Tibial nerve (tissue), 4 donors: Measurements from ENCODE around the gene NT5C2. TPM values are rescaled to one million over a fixed set of nuclear protein-coding genes. Genes with fewer than 3 reads are reported as not detected.

Experiments
- DNase-seq, 2 donors: peaks; one replicate each; pipeline ENCODE4 v3.0.0-alpha.2; 2019; ENCODE audit warnings: low spot score in 2 of 2
- H3K27ac ChIP-seq, 4 donors: fragments of 200-600 bp; sonication (generic) in 3 of 4; one replicate each; pipeline ENCODE4 v1.5.1; 2017 to 2019; ENCODE audit warnings: mild to moderate bottlenecking in 1 of 4
- H3K27me3 ChIP-seq, 2 donors: fragments of 200-600 bp; sonication (generic) in 1 of 2; one replicate each; pipeline versions ENCODE4 v1.5.1 to v1.6.0; 2017 to 2019
- H3K36me3 ChIP-seq, 3 donors: fragments of 200-600 bp; sonication (generic); one replicate each; pipeline ENCODE4 v1.5.1; 2018 to 2019
- H3K4me1 ChIP-seq, 4 donors: fragments of 200-600 bp; sonication (generic) in 3 of 4; one replicate each; pipeline ENCODE4 v1.5.1; 2017 to 2019
- H3K4me3 ChIP-seq, 4 donors: fragments of 200-600 bp; sonication (generic) in 3 of 4; one replicate each; pipeline ENCODE4 v1.5.1; 2017 to 2019; ENCODE audit warnings: mild to moderate bottlenecking in 1 of 4, moderate library complexity in 1 of 4
- H3K9me3 ChIP-seq, 4 donors: fragments of 200-600 bp; sonication (generic) in 3 of 4; one replicate each; pipeline ENCODE4 v1.5.1; 2017 to 2019
- EP300 ChIP-seq, 2 donors: sonication (generic); formaldehyde crosslinking; IDR thresholded peaks; one replicate each; pipeline ENCODE4 v1.6.1; 2017; ENCODE audit warnings: antibody characterized with exemption in 2 of 2, mild to moderate bottlenecking in 1 of 2
- POLR2A ChIP-seq, 2 donors: fragments of 450-650 bp; IDR thresholded peaks; one replicate each; pipeline ENCODE4 v1.6.1; 2017; ENCODE audit warnings: antibody characterized with exemption in 2 of 2, mild to moderate bottlenecking in 2 of 2, moderate library complexity in 2 of 2
- WGBS, 2 donors: methylation state at CpG; one replicate each; pipeline ENCODE4 v1.1.5; 2018; 5-methylcytosine and 5-hydroxymethylcytosine counted together
- total RNA-seq, 4 donors: library from RNA; depleted of rRNA; stranded (reverse); fragments of >200 nt; gene quantifications; one replicate each; pipeline ENCODE4 v1.1.0, GENCODE V29; 2016
- TF ChIP-seq, protein P1 (sequence below), 5 experiments: fragments of 200-600 bp in 3 of 5; fragments of 450-650 bp in 2 of 5; sonication (generic) in 3 of 5; IDR thresholded peaks; one replicate each; pipeline ENCODE4 v1.5.1; 2016 to 2019; ENCODE audit warnings: antibody characterized with exemption in 5 of 5, mild to moderate bottlenecking in 3 of 5, moderate library complexity in 2 of 5

The NT5C2 gene
- total RNA-seq, 4 donors from 2014 or later = 52.2 to 82.8 (median 72.4) TPM

DNA sequence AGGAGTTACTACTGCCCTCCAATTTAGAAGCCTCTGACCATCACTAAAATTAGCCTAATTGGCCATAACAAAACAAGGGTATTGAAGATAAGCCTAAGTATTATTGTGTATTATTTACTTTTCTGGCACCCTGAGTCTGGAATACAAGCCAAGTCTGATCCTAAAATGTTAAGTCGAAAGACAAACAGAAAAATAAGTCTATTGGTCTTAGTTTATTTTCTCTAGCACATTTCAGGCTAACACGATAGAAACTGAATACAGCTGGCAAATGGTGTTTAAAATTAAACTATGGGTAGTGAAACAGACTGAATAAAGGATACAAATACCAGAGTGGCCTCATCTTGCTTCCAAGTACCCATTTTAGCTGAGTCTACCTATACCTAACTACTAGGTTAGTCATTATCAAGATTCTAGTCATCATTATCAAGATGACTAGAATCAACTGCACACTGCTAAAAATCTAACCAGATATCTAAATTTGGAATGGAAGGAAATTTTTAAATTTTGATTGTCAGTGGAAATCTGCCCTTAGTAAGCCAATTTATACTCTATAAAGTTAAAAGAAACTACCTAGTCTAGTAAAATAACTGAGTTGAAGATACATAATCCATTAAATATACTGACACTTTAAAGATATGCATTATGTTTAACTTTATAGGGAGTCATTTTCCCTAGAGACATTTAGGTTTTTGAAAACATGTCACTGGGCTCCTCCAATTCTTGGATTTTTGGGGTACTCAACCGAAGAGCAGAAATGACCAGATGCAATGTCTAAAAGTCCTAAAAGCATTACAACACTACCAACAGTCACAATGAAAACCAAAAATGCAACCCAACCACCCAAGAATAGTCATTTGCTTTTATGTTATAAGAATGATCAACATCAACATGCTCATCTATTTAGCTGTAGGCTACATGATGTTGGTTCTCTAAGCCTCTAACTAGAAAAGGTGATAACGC lies 80.9 kb downstream of the NT5C2 start:
- no peak for DNase-seq
- no peaks in the 10 kb centered on the region for H3K27me3 ChIP-seq
- no peaks in the 10 kb centered on the region for H3K9me3 ChIP-seq
- TF ChIP-seq EP300 (IDR thresholded peaks at IDR 0.05) (no peak), POLR2A (IDR thresholded peaks at IDR 0.05) (no peak)
- TF ChIP-seq, protein P1, sequence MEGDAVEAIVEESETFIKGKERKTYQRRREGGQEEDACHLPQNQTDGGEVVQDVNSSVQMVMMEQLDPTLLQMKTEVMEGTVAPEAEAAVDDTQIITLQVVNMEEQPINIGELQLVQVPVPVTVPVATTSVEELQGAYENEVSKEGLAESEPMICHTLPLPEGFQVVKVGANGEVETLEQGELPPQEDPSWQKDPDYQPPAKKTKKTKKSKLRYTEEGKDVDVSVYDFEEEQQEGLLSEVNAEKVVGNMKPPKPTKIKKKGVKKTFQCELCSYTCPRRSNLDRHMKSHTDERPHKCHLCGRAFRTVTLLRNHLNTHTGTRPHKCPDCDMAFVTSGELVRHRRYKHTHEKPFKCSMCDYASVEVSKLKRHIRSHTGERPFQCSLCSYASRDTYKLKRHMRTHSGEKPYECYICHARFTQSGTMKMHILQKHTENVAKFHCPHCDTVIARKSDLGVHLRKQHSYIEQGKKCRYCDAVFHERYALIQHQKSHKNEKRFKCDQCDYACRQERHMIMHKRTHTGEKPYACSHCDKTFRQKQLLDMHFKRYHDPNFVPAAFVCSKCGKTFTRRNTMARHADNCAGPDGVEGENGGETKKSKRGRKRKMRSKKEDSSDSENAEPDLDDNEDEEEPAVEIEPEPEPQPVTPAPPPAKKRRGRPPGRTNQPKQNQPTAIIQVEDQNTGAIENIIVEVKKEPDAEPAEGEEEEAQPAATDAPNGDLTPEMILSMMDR (IDR thresholded peaks at IDR 0.05) = no peak
- H3K36me3 ChIP-seq = peaks cover 0 to 4% (median 0%) of the 10 kb centered on the region in 3 donors
- H3K4me1 ChIP-seq = peaks cover 0 to 47% (median 23%) of the 10 kb centered on the region in 4 donors
- 77 to 82% methylated on average over 4 of the region's 4 CpGs for WGBS, 2 donors
- H3K4me3 ChIP-seq = no peak overlapping the region
- peak overlapping the region; percentile 38 to 82 (median 70) for H3K27ac ChIP-seq

DNA sequence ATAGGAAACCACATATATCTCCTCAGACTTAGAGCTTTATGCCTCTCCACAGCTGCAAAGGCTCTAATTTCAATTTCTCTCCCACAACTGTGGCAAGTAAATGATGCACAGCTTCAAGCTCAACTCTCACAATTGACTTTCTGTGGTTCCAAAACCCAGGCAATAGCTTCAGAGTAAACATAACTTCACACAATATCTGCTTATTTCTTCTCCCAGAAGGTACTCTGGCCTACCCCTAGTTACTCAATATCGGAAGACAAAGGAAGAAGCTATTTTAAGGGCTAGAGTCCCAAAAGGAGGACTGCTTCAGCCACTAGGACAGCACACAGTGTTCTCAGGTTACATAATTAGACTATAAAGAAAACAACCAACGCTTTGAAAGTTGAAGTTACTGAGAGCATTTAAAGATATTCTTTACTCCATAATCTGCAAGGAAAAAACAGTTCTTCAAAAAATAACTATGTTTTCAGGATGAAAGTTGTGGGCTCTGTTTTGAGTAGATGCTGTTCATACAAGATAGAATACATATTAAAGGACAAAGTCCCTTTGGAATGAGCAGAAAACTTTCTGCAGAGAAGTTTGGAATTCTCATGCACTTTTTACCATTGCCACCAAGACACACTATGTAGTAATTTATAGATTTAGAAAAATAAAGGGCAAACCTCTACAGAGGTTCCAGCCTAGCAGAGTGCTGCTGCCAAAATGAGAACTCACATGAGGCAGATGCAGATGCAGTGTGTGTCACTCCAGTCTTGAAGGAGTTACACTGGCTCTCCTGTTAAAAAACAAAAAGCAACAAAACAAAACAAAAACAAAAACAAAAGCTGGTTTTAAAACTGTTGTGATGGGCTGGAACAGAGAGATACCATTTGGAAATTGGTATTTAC lies 81.8 kb downstream of the NT5C2 start:
- peak overlapping the region; percentile 38 to 82 (median 70) for H3K27ac ChIP-seq
- TF ChIP-seq POLR2A (IDR thresholded peaks at IDR 0.05) (no peak), EP300 (IDR thresholded peaks at IDR 0.05) (peak; percentile 89)
- TF ChIP-seq, protein P1 (IDR thresholded peaks at IDR 0.05) = peak in 1 of 5 experiments; percentile 32
- no peaks in the 10 kb centered on the region for H3K27me3 ChIP-seq
- no peak overlapping the region for H3K4me3 ChIP-seq
- H3K36me3 ChIP-seq = peaks cover 0 to 4% (median 0%) of the 10 kb centered on the region in 3 donors
- DNase-seq = peak in 1 of 2 donors; percentile 37
- H3K4me1 ChIP-seq = peaks cover 0 to 56% (median 23%) of the 10 kb centered on the region in 4 donors
- 9 to 12% methylated on average over 2 of the region's 2 CpGs for WGBS, 2 donors
- no peaks in the 10 kb centered on the region for H3K9me3 ChIP-seq

DNA sequence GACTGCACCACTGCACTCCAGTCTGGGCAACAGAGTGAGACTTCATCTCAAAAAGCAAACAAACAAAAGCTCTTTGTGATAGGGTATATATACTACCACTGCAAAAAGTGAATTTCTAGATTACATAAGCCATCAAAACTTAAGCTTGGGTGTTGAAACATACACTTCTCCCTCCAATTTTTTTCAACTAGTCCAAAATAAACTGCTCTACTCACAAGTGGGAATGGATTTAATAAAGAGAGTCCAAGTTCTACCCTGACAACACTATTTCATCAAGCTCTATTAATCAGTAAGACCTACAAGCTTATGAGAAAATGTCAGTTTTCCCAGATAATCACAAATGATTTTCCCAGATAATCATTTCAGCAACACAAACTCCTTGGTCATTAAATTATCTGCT lies 82.7 kb downstream of the NT5C2 start:
- no peak overlapping the region for H3K4me3 ChIP-seq
- no peaks in the 10 kb centered on the region for H3K9me3 ChIP-seq
- H3K27ac ChIP-seq = peak overlapping the region in 3 of 4 donors; percentile 60 to 82 (median 81)
- no peak for DNase-seq
- TF ChIP-seq, protein P1 (IDR thresholded peaks at IDR 0.05) = no peak
- TF ChIP-seq EP300 (IDR thresholded peaks at IDR 0.05) (no peak), POLR2A (IDR thresholded peaks at IDR 0.05) (no peak)
- peaks cover 0 to 59% (median 23%) of the 10 kb centered on the region in 4 donors for H3K4me1 ChIP-seq
- peaks cover 0 to 4% (median 0%) of the 10 kb centered on the region in 3 donors for H3K36me3 ChIP-seq
- H3K27me3 ChIP-seq = no peaks in the 10 kb centered on the region

DNA sequence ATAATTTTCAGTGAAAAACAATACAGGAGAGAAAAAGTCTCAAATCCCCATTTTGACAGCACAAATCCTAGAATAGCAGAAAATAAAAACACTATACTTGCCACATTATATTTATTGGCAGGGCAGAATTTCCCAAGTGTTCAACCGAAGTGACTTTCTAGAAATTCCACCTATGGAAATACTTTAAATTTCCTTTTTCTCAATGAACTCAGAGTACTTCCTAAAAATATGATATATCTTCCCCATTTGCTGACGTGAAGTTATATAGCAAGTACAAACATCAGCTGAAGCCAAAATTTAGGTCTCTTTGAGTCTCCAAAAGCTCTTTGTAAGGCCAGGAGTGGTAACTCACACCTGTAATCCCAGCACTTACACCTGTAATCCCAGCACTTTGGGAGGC lies 83.3 kb downstream of the NT5C2 start:
- peak overlapping the region in 3 of 4 donors; percentile 60 to 82 (median 81) for H3K27ac ChIP-seq
- DNase-seq = no peak

DNA sequence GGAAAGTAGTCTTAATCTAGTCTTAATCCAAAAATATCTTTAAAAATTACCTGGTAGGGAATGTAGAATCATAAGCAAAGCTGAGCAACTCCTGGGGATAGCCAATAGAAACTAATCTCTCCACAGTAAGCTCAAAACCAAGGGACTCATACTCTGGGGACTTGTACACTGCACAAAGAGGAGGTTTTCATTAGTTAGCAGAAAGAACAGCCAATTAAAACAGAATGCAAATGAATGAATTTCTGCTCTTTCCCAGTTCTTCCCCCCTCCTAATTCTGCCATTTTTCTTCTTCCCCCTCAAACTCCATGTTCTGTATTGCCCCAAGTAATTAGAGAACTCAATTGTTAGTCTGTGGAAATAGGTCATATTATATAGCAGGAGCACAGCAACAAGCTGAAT lies 86.5 kb downstream of the NT5C2 start:
- no peak for TF ChIP-seq POLR2A (IDR thresholded peaks at IDR 0.05)
- no peak for TF ChIP-seq EP300 (IDR thresholded peaks at IDR 0.05)
- TF ChIP-seq, protein P1 (IDR thresholded peaks at IDR 0.05) = no peak
- H3K4me1 ChIP-seq = peaks cover 0 to 53% (median 16%) of the 10 kb centered on the region in 4 donors
- no peak overlapping the region for H3K27ac ChIP-seq
- H3K9me3 ChIP-seq = no peaks in the 10 kb centered on the region
- no peak for DNase-seq
- peaks cover 0 to 17% (median 0%) of the 10 kb centered on the region in 3 donors for H3K36me3 ChIP-seq
- H3K27me3 ChIP-seq = no peaks in the 10 kb centered on the region
- no peak overlapping the region for H3K4me3 ChIP-seq

More for the DNA sequence above, 83.3 kb downstream of the NT5C2 start:
- Histone ChIP-seq H3K27me3 (no peaks in the 10 kb centered on the region), H3K36me3 (no peaks in the 10 kb centered on the region), H3K4me3 (no peak overlapping the region), H3K4me1 (peaks cover 0 to 60% (median 23%) of the 10 kb centered on the region in 4 donors), H3K9me3 (no peaks in the 10 kb centered on the region)
- TF ChIP-seq EP300 (IDR thresholded peaks at IDR 0.05) = no peak
- 92 to 94% methylated on average over 2 of the region's 2 CpGs for WGBS, 2 donors
